Heart right ventricle (tissue), 16 donors: ENCODE measurements around the gene RPS6KA1. TPM values are rescaled to one million over a fixed set of nuclear protein-coding genes. Genes with fewer than 3 reads are reported as not detected.
"Not testable (repeated sequence)": the region's sequence is repeated elsewhere in the genome, so short reads cannot be mapped to it uniquely, and the experiment has no call there.

Experiments
- ATAC-seq, 8 donors: fragments of 200-7000 bp; cut with Tn5 transposase; one replicate each; pipeline ENCODE4 v1.9.1; 2020; ENCODE audit warnings: mild to moderate bottlenecking in 8 of 8, moderate library complexity in 8 of 8, moderate number of reproducible peaks in 1 of 8
- DNase-seq, 2 donors: peaks; one replicate each; pipeline ENCODE4 v3.0.0-alpha.2; 2020
- H3K27ac ChIP-seq, 10 donors: fragments of 200-600 bp; sonication (generic) in 2 of 10; one replicate each; pipeline versions ENCODE4 v1.5.0 to v1.8.0; 2020 to 2022; ENCODE audit warnings: mild to moderate bottlenecking in 3 of 10
- H3K27me3 ChIP-seq, 7 donors: fragments of 200-600 bp; one replicate each; pipeline ENCODE4 v1.8.0; 2021 to 2022; ENCODE audit warnings: mild to moderate bottlenecking in 2 of 7
- H3K36me3 ChIP-seq, 9 donors: fragments of 200-600 bp; sonication (generic) in 1 of 9; one replicate each; pipeline versions ENCODE4 v1.5.0 to v1.8.0; 2020 to 2022; ENCODE audit warnings: mild to moderate bottlenecking in 2 of 9
- H3K4me1 ChIP-seq, 9 donors: fragments of 200-600 bp; sonication (generic) in 1 of 9; one replicate each; pipeline versions ENCODE4 v1.5.0 to v1.8.0; 2020 to 2022; ENCODE audit warnings: mild to moderate bottlenecking in 4 of 9
- H3K4me3 ChIP-seq, 10 donors: fragments of 200-600 bp; sonication (generic) in 2 of 10; one replicate each; pipeline versions ENCODE4 v1.5.0 to v1.8.0; 2020 to 2022; ENCODE audit warnings: mild to moderate bottlenecking in 7 of 10, moderate library complexity in 2 of 10
- H3K9me3 ChIP-seq, 11 donors: fragments of 200-600 bp in 10 of 11; sonication (generic) in 2 of 11; one replicate each; pipeline versions ENCODE4 v1.5.0 to v1.8.0; 2013 to 2022; ENCODE audit warnings: mild to moderate bottlenecking in 2 of 11, control low read depth in 1 of 11, moderate library complexity in 1 of 11
- WGBS, 2 donors: extraction: QIAGEN DNeasy Blood & Tissue Kit; methylation state at CpG; one replicate each; pipeline ENCODE4 v1.1.7; 2013; ENCODE audit warnings: inconsistent platforms in 1 of 2; 5-methylcytosine and 5-hydroxymethylcytosine counted together
- intact Hi-C, 10 donors: fragments of 100-400 bp; cut with DNase I; formaldehyde crosslinking; loops; one replicate each; pipeline versions ENCODE4 v1.11.1 to v1.14.2; 2022
- polyA plus RNA-seq, 2 donors: library from polyadenylated mRNA; stranded (reverse); fragments of 200-250 nt; gene quantifications; one replicate each; pipeline ENCODE4 v1.2.3, GENCODE V29; 2013
- total RNA-seq, 10 donors: library from RNA; stranded (reverse); fragmentation: NEBNext Ultra II Directional in 3 of 10; extraction: Animal tissue kit (Norgen Biotek cat#: 25700) in 3 of 10; gene quantifications; one replicate each; pipeline versions ENCODE4 v1.2.1 to v1.2.4, GENCODE V29; 2021 to 2023
- TF ChIP-seq, protein P1 (sequence below), 9 donors: fragments of 200-600 bp; sonication (generic) in 2 of 9; IDR thresholded peaks; one replicate each; pipeline versions ENCODE4 v1.5.0 to v1.8.0; 2021 to 2022; ENCODE audit warnings: antibody characterized with exemption in 9 of 9, mild to moderate bottlenecking in 5 of 9, moderate library complexity in 1 of 9
- donor health status: Arrhythmogenic right ventricular cardiomyopathy.
- donor health status: ischemic (EF 13 %, LVEDD 7.1; RV severe dilation, severe dysfunction).
- donor health status: healthy with polysubstance abuse.
- donor health status: DM: no; HTN: yes; CAD: no.
- donor health status: DM: no; HTN: no; CAD: no.
- donor health status: ischemic (EF 25% LVEDD 6.9; RV normal size, moderate dysfunction).
- donor health status: ischemic (EF 25% LVEDD 5.7; RV mildly dilated, moderate dysfunction).
- donor health status: healthy.
- donor health status: DM: yes; HTN: yes; CAD: no.
- donor health status: Ischemic cardiomyopathy.
- donor health status: ischemic (EF 35%, LVEDD 5.7; RV mildly dilated, moderate dysfunction).
- donor health status: nonischemic (EF 11% LVEDD 7.7; RV severe dilation, severe dysfunction).
- donor health status: DM: yes; HTN: yes; CAD: no.
- donor health status: PGD.
- donor health status: ischemic (EF 29% LVEDD 5.4; RV normal size, mild dysfunction).
- donor health status: nonischemic (EF 23%, LVEDD 6.1; RV moderate dilation, normal function).

RPS6KA1 gene
- total and polyA plus RNA-seq, 12 donors: 1.4 to 12.2 (median 2.8) TPM

DNA sequence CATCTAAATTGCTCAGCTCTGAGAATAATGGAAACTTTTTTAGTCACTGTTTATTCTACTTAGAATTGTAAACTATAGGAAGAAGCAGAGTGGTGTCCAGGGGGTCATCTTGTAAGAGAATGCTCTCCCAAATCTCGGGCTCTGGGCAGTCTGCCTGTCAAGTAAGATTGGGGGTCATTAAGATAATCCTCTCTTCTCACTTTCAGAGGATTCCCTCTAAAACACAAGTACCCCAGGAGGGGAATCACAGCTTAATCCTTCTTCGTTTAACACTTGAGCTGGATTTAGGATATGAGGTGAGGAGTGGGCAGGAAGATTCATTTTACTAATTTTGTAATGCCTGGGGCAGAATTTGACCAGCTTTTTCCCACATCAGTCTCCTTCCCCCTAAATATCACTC is 81.2 kb downstream of the RPS6KA1 start:
- WGBS, 2 donors: 46 to 48% methylated on average over 2 of the region's 2 CpGs
- H3K27me3 ChIP-seq: peaks cover 0 to 5% (median 0%) of the 10 kb centered on the region in 7 donors
- no peak for ATAC-seq
- no peaks in the 10 kb centered on the region for H3K9me3 ChIP-seq
- no peaks in the 10 kb centered on the region for H3K4me1 ChIP-seq
- TF ChIP-seq, protein P1, sequence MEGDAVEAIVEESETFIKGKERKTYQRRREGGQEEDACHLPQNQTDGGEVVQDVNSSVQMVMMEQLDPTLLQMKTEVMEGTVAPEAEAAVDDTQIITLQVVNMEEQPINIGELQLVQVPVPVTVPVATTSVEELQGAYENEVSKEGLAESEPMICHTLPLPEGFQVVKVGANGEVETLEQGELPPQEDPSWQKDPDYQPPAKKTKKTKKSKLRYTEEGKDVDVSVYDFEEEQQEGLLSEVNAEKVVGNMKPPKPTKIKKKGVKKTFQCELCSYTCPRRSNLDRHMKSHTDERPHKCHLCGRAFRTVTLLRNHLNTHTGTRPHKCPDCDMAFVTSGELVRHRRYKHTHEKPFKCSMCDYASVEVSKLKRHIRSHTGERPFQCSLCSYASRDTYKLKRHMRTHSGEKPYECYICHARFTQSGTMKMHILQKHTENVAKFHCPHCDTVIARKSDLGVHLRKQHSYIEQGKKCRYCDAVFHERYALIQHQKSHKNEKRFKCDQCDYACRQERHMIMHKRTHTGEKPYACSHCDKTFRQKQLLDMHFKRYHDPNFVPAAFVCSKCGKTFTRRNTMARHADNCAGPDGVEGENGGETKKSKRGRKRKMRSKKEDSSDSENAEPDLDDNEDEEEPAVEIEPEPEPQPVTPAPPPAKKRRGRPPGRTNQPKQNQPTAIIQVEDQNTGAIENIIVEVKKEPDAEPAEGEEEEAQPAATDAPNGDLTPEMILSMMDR (IDR thresholded peaks at IDR 0.05): no peak
- intact Hi-C loops: loop anchor here in 1 of 10 donors (5.0 kb wide), 1 partner anchor 267 kb away; no protein-coding TSS in a partner anchor
- H3K4me3 ChIP-seq: no peak overlapping the region
- DNase-seq: no peak
- H3K36me3 ChIP-seq: no peaks in the 10 kb centered on the region
- no peak overlapping the region for H3K27ac ChIP-seq

DNA sequence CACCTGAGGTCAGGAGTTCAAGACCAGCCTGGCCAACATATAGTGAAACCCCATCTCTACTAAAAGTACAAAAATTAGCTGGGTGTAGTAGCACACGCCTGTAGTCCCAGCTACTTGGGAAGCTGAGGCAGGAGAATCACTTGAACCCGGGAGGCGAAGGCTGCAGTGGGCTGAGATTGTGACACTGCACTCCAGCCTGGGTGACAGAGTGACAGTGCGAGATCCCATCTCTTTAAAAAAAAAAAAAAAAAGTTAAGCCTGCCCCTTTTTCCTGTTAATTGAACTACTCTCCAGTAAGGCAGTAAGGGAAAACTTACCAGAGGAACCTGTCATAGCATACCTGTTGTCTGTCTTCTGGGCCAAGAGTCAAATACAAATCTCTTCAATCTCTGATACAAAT is 83.1 kb downstream of the RPS6KA1 start:
- intact Hi-C loops: loop anchor here in 1 of 10 donors (5.0 kb wide), 1 partner anchor 265 kb away; no protein-coding TSS in a partner anchor
- not testable (repeated sequence) for H3K36me3 ChIP-seq, ATAC-seq, H3K4me3 ChIP-seq, H3K27ac ChIP-seq, H3K9me3 ChIP-seq, DNase-seq, H3K27me3 ChIP-seq, H3K4me1 ChIP-seq
- WGBS, 2 donors: 80 to 91% methylated on average over 4 of the region's 4 CpGs

DNA sequence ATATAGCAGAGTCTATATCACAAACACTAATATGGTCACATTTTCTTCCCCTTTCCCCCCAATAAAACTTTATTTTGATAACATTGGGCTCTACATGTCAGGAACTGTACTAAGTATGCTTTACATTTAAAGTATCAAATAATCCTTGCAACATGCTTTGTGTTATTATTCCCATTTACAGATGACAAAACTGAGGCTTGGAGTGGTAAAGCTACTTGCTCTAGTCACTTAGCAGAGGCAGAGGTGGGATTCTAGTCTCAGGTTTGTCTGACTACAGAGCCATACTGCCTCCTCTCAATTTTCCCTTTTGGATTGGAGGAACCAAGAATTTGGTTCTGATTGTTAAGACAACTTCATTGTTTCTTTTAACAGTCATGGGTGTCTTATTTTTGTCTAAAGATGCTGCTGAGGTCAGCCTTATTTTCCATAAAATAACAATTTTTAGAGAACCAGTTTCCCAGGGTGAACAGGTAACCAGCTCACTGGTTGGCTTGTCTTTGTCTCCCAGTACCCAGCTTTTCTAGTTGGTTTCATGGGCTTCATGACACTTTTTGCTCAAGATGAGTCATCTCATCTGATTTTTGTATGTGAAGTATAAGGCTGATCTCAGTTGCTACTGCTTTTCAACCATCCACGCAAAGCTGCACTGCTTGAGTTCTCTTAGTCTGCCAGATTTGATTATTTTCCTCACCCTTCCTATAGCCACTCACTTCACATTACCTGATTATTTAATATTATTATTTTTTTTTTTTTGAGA is 85.3 kb downstream of the RPS6KA1 start:
- ATAC-seq: no peak
- H3K27me3 ChIP-seq: peaks cover 0 to under 1% (median 0%) of the 10 kb centered on the region in 7 donors
- H3K9me3 ChIP-seq: no peaks in the 10 kb centered on the region
- 96 to 97% methylated on average over 1 of the region's 1 CpG for WGBS, 2 donors
- no peak overlapping the region for H3K4me3 ChIP-seq
- H3K36me3 ChIP-seq: no peaks in the 10 kb centered on the region
- intact Hi-C loops: loop anchor here in 1 of 10 donors (5.0 kb wide), 1 partner anchor 262 kb away; no protein-coding TSS in a partner anchor
- DNase-seq: no peak
- no peak overlapping the region for H3K27ac ChIP-seq
- TF ChIP-seq, protein P1 (IDR thresholded peaks at IDR 0.05): no peak
- peaks cover 2 to 29% (median 17%) of the 10 kb centered on the region in 9 donors for H3K4me1 ChIP-seq

DNA sequence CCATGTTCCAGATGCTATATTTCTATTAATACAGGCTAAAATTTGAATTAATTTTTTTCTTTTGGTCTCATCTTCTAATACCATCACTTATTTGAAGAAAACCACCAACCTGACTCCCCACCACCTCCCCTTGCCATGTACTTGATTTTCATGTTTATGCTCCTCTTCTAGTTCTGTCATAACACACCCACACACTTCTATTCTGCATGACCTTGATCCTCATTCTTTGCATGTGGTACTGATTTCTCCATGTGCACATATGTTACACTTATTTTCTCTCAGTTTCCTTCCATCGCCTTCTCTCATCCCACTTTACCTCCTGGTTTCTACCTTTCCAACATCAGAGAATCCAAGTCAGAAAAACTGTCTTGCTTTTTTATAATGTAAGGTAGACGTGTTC is 87.3 kb downstream of the RPS6KA1 start:
- TF ChIP-seq, protein P1 (IDR thresholded peaks at IDR 0.05): no peak

DNA sequence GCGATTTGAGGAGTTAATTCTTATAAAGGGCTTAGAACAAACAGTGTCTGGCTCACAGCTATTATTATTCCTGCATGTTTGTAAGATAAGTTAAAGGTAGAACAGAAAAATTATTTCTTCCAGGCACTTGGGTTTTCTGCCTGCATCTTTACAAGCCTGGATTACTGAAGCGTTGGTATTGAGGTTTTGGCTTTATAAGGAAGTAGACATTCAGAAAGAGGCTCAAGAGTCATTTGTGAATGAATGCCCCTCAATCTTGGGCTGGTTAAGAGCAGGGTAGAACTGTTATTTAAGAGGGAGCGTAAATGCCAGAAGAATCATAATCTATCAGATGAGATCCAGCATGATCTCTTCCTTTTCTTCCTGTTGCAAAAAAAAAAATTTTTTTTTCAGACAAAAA is 89.0 kb downstream of the RPS6KA1 start:
- TF ChIP-seq, protein P1 (IDR thresholded peaks at IDR 0.05): no peak
- Histone ChIP-seq H3K9me3 (no peaks in the 10 kb centered on the region), H3K4me1 (peaks cover 2 to 41% (median 25%) of the 10 kb centered on the region in 9 donors), H3K27me3 (no peaks in the 10 kb centered on the region), H3K4me3 (no peak overlapping the region), H3K27ac (peak overlapping the region in 8 of 10 donors; percentile 97 to 100 (median 99)), H3K36me3 (no peaks in the 10 kb centered on the region)
- ATAC-seq (no peak), DNase-seq (no peak)
- 62 to 72% methylated on average over 3 of the region's 3 CpGs for WGBS, 2 donors
- intact Hi-C loops: no loop called here

More for the DNA sequence above, 87.3 kb downstream of the RPS6KA1 start:
- Histone ChIP-seq H3K27me3 (no peaks in the 10 kb centered on the region), H3K36me3 (no peaks in the 10 kb centered on the region), H3K27ac (peak overlapping the region in 4 of 10 donors; percentile 42 to 99 (median 76)), H3K4me3 (no peak overlapping the region), H3K9me3 (no peaks in the 10 kb centered on the region), H3K4me1 (peaks cover 2 to 36% (median 23%) of the 10 kb centered on the region in 9 donors)
- DNase-seq (no peak), ATAC-seq (no peak)
- intact Hi-C loops: no loop called here
- WGBS, 2 donors: 94 to 96% methylated on average over 2 of the region's 2 CpGs
